GM21390 (cell line): ENCODE data around the gene UBE2G1.

Source experiments
- ATAC-seq: cut with Tn5 transposase; IDR thresholded peaks from one replicate; pipeline ENCODE4 v1.9.1; 2021; ENCODE audit not compliant: unreplicated experiment

UBE2G1 gene

GRCh38 chr17:4309897-4310296 is 56.6 kb downstream of the UBE2G1 start:
- no peak for ATAC-seq

GRCh38 chr17:4307179-4307930 is 59.1 kb downstream of the UBE2G1 start:
- no peak for ATAC-seq

- ATAC-seq: no peak
Observed at GRCh38 chr17:4305224-4305623, 61.3 kb downstream of the UBE2G1 start.

GRCh38 chr17:4304417-4305027 is 62.0 kb downstream of the UBE2G1 start:
- no peak for ATAC-seq

- ATAC-seq: no peak
Observed at GRCh38 chr17:4301066-4301465, 65.4 kb downstream of the UBE2G1 start.

GRCh38 chr17:4297351-4297750 is 69.1 kb downstream of the UBE2G1 start:
- no peak for ATAC-seq

GRCh38 chr17:4295686-4296085 is 70.8 kb downstream of the UBE2G1 start:
- ATAC-seq: no peak

- ATAC-seq: no peak
Observed at GRCh38 chr17:4293572-4293971, 72.9 kb downstream of the UBE2G1 start.

GRCh38 chr17:4287710-4288109 is 78.8 kb downstream of the UBE2G1 start:
- no peak for ATAC-seq

- no peak for ATAC-seq
Observed at GRCh38 chr17:4276514-4276913, 90.0 kb downstream of the UBE2G1 start.

GRCh38 chr17:4272972-4273368 is 93.5 kb downstream of the UBE2G1 start:
- ATAC-seq: no peak

GRCh38 chr17:4272213-4272971 is 94.1 kb downstream of the UBE2G1 start:
- no peak for ATAC-seq

- no peak for ATAC-seq
Observed at GRCh38 chr17:4270736-4271135, 95.7 kb downstream of the UBE2G1 start.

- ATAC-seq: no peak
Observed at GRCh38 chr17:4269915-4270314, 96.6 kb downstream of the UBE2G1 start.

GRCh38 chr17:4267402-4267801 is 99.1 kb downstream of the UBE2G1 start:
- ATAC-seq: no peak

- ATAC-seq: no peak
Observed at GRCh38 chr17:4266550-4266949, 99.9 kb downstream of the UBE2G1 start.

GRCh38 chr17:4263282-4264215 is 102.9 kb downstream of the UBE2G1 start, which contains the start of gene ANKFY1:
Gene ANKFY1, minus strand, starts transcription at chr17:4263979. Its CDS starts 38 bp downstream, at chr17:4263941.
- peak; percentile 87 for ATAC-seq

- no peak for ATAC-seq
Observed at GRCh38 chr17:4262703-4263102, 103.8 kb downstream of the UBE2G1 start.

- ATAC-seq: no peak
Observed at GRCh38 chr17:4261452-4261851, 105.0 kb downstream of the UBE2G1 start.

- no peak for ATAC-seq
Observed at GRCh38 chr17:4258867-4259266, 107.6 kb downstream of the UBE2G1 start.

GRCh38 chr17:4256952-4257351 is 109.5 kb downstream of the UBE2G1 start:
- ATAC-seq: no peak
